Measurements from ENCODE around the gene PPP2R3A.

GRCh38 chr3:136152176-136152843 lies 186.8 kb downstream of the PPP2R3A start:
- TF ChIP-seq, protein P1, sequence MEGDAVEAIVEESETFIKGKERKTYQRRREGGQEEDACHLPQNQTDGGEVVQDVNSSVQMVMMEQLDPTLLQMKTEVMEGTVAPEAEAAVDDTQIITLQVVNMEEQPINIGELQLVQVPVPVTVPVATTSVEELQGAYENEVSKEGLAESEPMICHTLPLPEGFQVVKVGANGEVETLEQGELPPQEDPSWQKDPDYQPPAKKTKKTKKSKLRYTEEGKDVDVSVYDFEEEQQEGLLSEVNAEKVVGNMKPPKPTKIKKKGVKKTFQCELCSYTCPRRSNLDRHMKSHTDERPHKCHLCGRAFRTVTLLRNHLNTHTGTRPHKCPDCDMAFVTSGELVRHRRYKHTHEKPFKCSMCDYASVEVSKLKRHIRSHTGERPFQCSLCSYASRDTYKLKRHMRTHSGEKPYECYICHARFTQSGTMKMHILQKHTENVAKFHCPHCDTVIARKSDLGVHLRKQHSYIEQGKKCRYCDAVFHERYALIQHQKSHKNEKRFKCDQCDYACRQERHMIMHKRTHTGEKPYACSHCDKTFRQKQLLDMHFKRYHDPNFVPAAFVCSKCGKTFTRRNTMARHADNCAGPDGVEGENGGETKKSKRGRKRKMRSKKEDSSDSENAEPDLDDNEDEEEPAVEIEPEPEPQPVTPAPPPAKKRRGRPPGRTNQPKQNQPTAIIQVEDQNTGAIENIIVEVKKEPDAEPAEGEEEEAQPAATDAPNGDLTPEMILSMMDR (conservative IDR thresholded peaks at IDR 0.05; ENCODE audit: low read depth in 2 of 2), result no peak
- TF ChIP-seq EZH2phosphoT487 (IDR thresholded peaks at IDR 0.05; ENCODE audit: unreplicated experiment) (no peak), POLR2AphosphoS5 (IDR thresholded peaks at IDR 0.05; ENCODE audit: low read depth) (no peak), NANOG (IDR thresholded peaks at IDR 0.05; ENCODE audit: borderline replicate concordance) (no peak), EZH2 (IDR thresholded peaks at IDR 0.05; ENCODE audit: low read depth, unreplicated experiment) (no peak)
- TF ChIP-seq, protein P2, sequence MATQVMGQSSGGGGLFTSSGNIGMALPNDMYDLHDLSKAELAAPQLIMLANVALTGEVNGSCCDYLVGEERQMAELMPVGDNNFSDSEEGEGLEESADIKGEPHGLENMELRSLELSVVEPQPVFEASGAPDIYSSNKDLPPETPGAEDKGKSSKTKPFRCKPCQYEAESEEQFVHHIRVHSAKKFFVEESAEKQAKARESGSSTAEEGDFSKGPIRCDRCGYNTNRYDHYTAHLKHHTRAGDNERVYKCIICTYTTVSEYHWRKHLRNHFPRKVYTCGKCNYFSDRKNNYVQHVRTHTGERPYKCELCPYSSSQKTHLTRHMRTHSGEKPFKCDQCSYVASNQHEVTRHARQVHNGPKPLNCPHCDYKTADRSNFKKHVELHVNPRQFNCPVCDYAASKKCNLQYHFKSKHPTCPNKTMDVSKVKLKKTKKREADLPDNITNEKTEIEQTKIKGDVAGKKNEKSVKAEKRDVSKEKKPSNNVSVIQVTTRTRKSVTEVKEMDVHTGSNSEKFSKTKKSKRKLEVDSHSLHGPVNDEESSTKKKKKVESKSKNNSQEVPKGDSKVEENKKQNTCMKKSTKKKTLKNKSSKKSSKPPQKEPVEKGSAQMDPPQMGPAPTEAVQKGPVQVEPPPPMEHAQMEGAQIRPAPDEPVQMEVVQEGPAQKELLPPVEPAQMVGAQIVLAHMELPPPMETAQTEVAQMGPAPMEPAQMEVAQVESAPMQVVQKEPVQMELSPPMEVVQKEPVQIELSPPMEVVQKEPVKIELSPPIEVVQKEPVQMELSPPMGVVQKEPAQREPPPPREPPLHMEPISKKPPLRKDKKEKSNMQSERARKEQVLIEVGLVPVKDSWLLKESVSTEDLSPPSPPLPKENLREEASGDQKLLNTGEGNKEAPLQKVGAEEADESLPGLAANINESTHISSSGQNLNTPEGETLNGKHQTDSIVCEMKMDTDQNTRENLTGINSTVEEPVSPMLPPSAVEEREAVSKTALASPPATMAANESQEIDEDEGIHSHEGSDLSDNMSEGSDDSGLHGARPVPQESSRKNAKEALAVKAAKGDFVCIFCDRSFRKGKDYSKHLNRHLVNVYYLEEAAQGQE (IDR thresholded peaks at IDR 0.05; ENCODE audit: unreplicated experiment), result no peak
